Embryonic facial prominence (tissue), 1 donor: ENCODE results near the gene SIN3A.
"Not testable (repeated sequence)": the region's sequence is repeated elsewhere in the genome, so short reads cannot be mapped to it uniquely, and the experiment has no call there.

ENCODE experiments used
- DNase-seq: peaks from one replicate; pipeline ENCODE4 v3.0.0-alpha.2; 2016; ENCODE audit errors: extremely low spot score

Gene SIN3A

DNA sequence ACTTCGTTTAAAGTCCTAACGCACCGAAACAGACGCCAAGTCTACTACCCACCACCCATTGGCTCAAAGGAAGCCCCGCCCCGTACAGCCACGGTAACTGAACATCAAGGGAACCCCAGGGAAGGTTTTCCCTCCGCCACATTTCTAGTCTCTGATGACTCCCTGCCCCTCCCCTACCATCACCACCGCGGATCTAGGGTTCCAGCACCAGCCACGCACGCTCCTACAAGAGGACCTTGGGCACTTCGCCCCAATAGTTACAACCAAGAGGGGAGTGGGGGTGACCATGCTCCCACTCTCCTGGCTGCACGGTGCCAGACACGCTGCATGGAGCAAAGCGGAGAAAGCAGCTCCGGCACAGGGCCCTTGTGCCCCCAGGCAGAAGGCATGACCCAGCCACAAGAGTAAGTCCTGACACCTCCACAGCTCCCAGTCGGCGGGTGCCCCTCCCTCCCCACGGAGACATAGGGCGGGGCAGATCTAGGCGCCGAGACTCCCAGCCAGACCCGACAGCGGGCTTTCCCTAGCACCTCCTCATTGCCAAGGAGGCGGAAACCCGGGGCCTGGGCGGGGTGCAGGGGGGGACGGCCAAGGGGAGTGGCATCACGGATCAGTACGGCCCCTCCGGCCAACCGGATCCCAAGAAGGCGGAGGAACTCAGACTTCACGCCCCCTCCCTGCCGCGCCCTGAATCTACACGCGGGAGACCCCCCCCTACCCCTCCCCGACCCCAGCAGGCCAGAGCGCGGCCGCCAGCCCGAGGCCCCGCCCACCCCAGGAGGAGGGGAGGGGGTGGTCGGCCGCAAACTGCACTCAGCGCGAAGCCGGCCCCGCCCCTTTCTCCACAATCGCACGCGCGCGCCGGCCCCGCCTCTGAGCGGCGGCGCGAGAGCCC lies 936 bp downstream of the SIN3A start:
- DNase-seq, result peak; percentile 94

DNA sequence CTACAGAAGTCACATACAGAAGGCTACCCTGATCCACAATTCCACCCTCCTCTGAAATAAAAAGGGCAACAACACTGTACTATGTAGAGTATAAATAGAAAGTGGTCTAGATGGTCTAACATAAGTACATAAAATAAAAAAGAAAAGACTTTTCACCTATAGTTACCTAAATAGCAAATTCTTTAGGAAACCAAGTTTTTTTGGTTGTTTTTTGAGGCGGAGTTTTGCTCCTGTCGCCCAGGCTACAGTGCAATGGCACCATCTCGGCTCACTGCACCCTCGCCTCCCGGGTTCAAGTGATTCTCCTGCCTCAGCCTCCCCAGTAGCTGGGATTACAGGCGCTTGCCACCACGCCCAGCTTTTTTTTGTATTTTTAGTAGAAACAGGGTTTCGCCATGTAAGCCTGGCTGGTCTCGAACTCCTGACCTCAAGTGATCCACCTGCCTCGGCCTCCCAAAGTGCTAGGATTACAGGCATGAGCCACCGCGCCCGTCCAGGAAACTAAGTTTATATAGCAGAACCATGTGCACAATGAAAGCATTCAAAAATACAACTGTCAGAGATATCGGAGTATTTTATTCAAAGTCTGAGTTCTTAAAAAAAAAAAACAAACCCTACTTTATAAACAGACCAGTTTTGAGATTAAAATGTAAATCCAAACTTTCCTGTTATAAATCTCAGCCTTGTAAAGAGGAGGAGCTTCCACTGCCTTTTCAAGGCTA lies 1.7 kb downstream of the SIN3A start:
- DNase-seq, result no peak

DNA sequence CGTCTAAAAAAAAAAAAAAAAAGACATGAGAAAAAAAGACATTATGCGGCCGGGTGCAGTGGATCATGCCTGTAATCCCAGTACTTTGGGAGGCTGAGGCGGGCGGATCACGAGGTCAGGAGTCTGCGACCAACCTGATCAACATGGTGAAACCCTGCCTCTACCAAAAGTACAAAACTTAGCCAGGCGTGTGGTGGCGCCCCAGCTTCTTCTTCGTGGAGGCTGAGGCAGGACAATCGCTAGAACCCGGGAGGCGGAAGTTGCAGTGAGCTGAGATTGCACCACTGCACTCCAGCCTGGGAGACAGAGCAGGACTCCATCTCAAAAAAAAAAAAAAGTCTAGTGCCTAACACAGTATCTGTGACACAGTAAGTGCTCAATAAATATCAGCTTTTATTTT lies 3.3 kb downstream of the SIN3A start:
- DNase-seq, result not testable (repeated sequence)

DNA sequence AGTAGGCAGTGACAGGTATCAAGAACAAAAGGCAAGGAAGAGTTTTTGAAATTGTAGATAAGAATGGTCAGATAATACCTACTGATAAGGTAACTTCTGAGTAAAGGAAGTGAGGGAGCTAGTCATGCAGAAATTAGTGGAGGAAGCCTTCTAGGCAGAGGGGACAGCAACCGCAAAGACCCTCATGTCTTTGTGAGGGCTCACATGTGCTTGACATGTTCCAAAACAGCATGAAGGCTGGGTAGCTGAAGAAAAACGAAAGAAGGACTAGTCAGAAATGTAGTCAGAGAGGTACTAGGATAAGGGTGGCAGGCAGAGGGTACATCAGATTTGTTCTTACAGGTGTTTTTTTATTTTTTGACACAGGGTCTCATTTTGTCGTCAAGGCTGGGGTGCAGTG lies 5.3 kb downstream of the SIN3A start:
- no peak for DNase-seq

DNA sequence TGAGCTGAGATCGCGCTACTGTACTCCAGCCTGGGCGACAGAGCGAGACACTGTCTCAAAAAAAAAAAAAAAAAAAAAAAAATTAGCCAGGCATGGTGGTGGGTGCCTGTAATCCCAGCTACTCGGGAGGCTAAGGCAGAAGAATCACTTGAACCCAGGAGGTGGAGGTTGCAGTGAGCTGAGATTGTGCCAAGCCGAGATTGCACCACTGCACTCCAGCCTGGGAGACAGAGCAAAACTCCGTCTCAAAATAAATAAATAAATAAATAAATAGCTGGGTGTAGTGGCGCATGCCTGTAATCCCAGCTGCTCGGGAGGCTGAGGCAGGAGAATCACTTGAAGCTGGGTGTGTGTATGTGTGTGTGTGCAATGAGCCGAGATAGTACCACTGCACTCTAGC lies 6.2 kb downstream of the SIN3A start:
- not testable (repeated sequence) for DNase-seq

DNA sequence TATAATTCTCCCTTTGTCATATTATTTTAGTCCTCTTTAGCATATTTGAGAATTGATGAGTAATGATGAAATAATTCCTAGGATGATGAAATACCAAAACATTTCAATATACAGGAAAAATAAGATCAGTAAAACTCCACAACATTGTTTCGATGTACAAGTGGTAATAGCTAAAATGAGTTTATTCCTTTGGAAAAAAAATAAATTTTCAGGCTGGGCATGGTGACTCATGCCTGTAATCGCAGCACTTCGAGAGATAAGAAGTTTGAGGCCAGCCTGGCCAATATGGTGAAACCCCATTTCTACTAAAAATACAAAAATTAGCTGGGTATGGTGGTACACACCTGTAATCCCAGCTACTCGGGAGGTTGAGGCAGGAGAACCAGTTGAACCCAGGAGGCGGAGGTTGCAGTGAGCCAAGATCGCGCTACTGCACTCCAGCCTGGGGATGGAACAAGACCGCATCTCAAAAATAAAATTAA lies 7.5 kb downstream of the SIN3A start:
- not testable (repeated sequence) for DNase-seq

DNA sequence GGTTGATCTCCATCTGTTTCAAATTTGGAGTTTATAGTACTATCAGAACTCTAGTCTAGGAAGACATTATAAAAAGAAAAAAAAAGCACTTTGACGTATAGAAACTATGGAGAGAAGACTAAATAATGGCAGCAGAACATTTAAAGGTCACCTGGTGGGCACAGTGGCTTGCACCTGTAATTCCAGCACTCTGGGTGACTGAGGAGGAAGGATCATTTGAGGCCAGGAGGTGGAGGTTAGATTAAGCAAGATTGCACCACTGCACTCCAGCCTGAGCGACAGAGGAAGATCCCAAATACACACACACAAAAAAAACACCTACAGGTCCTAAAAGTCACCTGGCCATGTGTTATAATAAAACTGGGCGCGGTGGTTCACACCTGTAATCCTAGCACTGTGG lies 13.8 kb downstream of the SIN3A start:
- no peak for DNase-seq

DNA sequence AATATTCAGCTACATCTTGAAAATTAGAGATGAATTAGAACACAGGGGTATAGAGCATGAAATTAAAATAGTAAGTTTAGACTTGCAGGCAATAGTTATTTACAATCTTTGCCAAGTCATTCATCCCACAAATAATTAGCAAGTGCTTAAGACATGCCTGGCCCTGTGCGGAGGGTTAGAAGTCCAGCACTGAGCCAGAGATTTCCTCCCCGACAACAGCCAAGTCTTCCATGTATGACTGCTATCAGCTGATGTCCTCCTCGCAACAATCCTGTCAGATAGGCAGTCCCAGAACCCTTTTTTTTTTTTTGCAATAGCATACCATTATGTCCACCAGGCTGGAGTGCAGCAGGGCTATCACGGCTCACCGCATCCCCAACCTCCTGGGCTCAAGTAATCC lies 14.6 kb downstream of the SIN3A start:
- DNase-seq, result no peak

DNA sequence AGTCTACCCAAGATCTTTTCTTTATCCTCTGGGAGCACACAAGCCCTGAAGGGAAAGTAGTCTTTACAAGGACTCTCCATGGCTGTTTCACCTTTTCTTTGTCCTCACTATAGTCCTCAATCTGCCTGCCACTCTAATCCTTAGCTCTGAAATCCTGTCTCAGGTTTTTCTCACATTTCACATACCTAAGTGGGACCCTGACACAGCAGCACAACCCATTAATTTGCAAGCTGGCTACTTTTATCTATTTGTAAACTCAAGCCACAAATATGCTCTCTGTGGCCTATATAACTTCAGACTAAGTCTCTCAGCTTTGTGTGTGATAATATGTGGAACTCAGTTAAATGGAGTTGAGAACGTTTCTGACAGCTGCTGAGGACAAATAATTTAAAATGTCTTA lies 19.8 kb downstream of the SIN3A start:
- DNase-seq, result no peak

DNA sequence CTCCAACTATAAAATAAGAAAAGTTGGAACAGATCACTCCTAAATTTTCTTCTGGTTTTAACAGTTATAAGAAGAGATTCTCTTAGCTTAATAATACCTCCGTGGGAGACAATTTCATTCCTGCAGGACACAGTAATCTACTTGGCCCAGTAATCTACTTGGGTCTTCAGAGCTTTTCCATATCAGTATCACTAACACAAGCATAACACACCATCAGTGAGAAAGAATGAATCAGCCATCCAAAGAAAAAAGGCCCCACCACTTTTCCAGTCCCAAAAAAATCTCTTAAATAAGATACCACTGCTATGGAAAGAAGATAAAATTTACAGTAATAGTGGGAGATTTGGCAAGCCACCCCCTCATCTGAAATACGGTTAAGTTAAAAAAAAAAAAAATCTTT lies 20.2 kb downstream of the SIN3A start:
- DNase-seq, result no peak

DNA sequence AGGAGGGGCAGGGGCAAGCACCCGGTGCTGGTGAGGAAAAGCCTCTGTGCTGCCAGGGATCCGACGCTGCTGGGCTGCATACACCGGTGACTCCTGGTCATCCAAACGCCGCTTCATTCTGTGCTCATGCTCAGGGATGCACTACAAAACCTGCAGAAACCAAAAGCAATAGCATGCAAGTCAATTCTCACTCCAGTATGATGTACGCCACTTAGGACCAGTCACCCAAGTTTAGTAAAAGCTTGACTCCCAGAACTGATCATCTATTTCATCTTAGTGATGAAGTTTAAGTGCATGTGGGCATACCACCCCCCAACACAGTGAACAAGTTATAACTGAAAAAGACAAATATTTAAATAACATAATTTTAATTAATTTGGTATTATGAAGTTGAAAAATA lies 21.2 kb downstream of the SIN3A start:
- DNase-seq, result no peak

DNA sequence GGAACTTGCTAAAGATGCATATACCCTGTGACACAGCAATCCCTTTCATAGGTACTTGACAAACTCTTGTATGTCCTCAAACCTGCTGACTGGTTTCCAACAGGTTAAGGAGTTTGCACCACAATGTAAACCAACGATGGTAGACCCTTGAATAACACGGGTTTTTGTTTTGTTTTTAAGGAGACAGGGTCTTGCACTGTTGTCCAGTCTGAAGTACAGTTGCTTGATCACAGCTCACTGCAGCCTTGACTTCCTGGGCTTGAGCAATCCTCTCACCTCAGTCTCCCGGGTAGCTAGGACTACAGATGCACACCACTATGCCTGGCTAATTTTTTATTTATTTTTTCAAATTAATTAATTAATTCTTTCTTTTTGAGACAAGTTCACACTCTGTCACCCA lies 23.3 kb downstream of the SIN3A start:
- DNase-seq, result no peak

DNA sequence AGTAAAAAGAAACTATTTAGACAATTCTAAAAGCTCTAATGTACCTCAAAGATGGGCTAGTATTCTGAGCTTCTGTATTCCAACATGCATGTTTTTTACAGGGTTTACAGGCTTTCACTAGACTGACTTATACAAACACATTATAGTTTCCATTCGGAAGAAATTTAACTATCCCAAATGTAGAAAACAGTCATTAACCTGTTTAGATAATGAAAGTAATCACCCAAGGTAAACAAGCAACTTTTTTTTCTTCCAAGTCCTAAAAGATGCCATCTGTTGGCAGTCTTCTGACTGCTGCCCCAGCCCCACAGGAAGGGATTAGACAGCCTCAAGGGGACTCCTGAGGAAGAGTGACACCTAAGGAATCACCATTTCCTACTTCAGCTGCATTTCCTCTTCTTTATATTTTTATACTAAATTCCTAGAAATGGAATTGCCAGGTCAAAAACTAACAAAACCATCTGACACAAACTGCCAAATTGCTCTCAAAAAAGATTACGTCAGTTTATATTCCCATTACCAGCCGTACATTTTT lies 25.5 kb downstream of the SIN3A start:
- DNase-seq, result no peak

DNA sequence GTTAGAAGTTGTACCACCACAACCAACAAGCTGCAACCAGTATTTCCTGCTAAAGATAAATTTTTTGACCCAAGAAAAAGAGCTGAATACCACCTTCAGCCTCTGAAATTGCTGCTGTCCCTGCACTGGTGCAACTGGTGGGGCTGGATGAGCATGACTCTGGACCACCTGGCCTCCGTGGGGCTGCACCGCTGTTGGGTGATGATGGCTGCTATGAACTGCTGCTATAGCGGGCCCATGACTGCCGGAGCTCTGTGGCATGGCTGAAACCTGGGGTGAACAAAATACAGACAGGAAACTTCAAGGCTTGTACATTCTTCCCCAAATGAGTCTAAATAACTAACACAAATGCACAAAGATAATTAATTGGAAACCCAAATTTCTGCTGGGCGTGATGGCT lies 28.9 kb downstream of the SIN3A start:
- no peak for DNase-seq

DNA sequence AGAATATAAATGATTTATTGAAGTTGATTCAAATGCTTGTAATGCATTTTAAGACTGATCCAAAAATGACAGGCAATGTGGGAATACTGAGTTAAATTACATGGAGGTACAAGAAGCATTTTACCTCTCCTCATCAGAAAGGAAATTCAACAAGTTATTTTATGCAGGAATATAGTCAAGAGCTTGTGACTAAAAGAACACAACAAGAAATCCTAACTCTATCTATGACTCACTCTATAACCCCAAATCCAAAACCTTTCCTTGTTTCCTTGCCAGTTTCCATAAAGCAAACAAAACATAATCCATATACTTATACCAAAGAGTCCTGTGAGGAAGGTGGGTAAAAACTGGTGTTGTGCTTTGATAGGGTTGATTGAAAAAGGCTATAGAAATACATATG lies 30.8 kb downstream of the SIN3A start:
- DNase-seq, result no peak

DNA sequence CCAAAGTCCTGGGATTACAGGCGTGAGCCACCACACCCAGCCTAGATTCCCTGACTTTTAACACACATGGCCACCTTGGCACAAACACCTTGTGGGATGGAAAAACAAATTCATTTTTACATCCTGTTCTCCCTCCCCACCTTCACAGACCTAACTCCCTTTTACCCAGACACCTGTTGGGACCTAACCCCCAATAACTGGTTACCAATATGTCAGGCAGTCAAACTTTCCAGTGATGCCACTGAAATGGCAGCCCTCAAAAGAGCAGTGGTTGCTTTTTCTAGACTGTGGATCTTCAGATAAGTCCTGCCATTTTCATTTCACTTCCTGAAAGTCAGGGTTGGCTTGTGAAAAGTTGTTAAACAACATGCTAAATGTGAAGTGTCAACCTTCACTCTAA lies 34.9 kb downstream of the SIN3A start:
- no peak for DNase-seq

DNA sequence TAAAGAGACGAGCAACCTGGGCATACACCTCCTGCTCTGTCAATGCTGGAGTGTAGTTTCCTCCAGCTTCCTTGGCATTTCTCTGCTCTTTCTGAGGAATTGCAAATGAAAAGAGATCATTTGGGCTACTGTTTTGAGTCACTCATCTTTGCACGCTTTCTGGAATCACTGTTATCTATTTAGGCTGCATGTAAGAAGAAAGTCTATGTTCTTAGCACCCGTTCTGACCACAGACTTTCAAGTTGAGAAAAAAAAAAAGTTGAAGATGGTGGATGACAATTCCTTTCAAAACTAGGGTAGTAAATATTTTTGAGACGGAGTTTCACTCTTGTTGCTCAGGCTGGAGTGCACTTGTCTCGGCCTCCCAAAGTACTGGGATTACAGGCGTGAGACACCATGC lies 41.3 kb downstream of the SIN3A start:
- DNase-seq, result no peak

DNA sequence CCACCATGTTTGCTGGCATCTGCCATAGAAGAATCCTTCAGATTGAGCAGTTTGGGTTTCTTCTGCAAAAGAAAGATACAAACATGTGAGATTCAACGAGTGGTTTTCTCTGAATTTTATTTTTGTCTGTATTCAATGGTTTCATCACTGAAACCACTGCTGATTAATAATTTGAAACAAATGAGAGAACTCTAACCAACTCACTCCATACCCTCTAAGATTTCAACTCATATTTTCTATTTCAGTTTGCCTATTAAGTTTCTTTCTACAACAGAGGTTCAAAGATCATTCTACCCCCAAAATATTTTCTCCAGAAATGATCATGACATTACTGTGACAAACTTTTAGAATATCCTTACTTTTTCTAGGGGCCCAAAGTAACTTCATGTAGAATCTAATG lies 44.4 kb downstream of the SIN3A start:
- no peak for DNase-seq

DNA sequence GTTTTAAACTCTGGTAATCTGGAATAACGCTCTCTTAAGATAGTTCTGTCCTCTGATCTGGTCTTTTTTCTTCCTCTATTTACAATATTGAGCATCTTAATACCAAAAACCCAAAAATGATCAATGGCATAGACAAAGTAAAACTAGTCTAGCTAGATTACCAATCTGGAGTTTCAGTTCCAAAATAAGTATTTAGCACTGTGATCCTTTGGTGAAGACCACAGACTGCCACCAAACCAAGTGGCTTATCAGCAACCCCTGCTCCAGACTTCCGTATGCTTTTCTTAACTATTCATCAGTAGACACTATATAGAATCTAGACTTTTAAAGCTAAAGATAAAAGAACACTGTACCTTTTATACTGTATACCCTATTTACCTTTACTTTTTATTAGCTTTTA lies 47.6 kb downstream of the SIN3A start:
- no peak for DNase-seq

DNA sequence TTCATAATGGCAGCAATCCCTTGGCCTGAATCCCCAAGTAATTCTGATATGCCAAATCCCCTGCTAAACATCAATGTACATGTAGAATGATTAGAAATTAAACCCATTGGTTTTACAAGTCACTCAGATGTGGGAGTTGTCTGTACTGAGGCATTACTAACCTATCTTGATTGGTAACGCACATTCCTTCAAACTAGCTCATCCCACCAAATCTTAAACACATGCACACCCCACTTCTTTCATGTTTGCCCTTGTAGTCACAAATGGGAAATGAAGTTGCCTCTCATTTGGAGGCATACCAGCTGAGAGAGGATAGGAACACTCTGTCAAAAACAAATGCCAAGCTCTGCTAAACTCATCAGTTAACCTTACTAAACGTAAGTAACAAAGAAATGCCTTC lies 54.0 kb downstream of the SIN3A start:
- no peak for DNase-seq

DNA sequence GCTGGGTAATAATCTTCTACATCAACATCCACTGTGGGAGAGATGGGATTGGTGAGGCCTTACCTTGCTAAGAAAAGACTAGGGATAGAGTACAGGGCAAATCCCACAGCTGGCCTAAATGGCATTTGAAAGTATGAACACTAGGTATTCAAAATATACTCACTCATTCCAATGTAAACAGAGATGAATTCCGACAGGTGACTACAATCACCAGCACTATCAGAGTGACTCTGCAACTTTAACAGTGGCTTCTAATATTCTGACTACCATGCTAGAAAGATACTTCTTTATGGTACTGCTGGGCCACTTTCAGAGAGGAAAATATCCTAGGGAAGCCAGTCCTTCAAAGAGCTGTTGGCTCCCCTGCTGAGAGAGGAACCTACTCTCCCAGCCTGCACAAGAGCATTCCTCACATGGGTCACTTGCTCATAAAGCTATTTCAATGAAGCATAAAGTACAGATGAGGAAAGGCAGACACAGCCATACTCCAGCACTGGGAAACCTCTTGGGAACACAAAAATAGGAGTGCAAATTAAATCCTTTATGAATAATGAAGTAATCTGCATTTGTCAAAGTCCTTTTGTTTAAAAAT lies 61.6 kb downstream of the SIN3A start:
- DNase-seq, result no peak

DNA sequence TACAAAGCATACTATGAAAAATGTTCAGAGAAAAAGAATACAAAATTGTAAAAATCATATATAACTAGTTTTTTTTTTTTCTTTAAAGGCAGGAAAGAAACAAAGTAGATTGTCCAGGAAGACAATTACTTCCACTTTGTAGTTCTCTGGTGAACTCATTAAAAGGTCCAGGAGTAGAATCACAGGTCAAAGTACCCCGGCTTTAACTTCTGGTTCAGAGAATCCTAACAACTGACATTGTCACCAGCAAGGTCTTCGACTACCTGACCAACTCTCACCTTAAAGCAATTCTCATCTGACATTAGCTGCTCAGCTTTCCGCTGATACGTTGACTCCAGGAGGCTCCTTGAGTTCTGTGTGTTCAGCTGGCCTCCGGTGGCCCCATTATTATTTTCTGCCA lies 67.5 kb downstream of the SIN3A start:
- DNase-seq, result not testable (repeated sequence)
